Activated B cell treated with CpG ODN at 0.5 μM for 24 hours (primary cell): ENCODE results near the gene CMIP. TPM values are rescaled to one million over a fixed set of nuclear protein-coding genes. Genes with fewer than 3 reads are reported as not detected.

ENCODE experiments used
- ATAC-seq: fragments of 200-7000 bp; cut with Tn5 transposase; one replicate; pipeline ENCODE4 v1.10.0; 2021; ENCODE audit warnings: low read depth, mild to moderate bottlenecking, moderate library complexity
- CTCF ChIA-PET: fragments of 350-600 bp; sonication (Branson Sonifier 250); formaldehyde crosslinking; loops from one replicate; lab custom pipeline; 2021; ENCODE audit warnings: antibody characterized with exemption; lab: Charles Lee
- POLR2A ChIA-PET: fragments of 350-600 bp; sonication (Branson Sonifier 250); formaldehyde crosslinking; loops from one replicate; lab custom pipeline; 2021; ENCODE audit warnings: antibody characterized with exemption; lab: Charles Lee
- DNase-seq: peaks from one replicate; pipeline ENCODE4 v3.0.0; 2022
- H3K27ac Mint-ChIP-seq: one replicate; pipeline ENCODE4 v1.8.0; 2020; ENCODE audit warnings: mixed read lengths
- H3K27me3 Mint-ChIP-seq: one replicate; pipeline ENCODE4 v1.8.0; 2021; ENCODE audit warnings: mixed read lengths
- H3K36me3 Mint-ChIP-seq: one replicate; pipeline ENCODE4 v1.8.0; 2021; ENCODE audit warnings: low read depth, mixed read lengths
- H3K4me1 Mint-ChIP-seq: one replicate; pipeline ENCODE4 v1.8.0; 2021; ENCODE audit warnings: mixed read lengths
- H3K4me3 Mint-ChIP-seq: one replicate; pipeline ENCODE4 v1.8.0; 2020; ENCODE audit warnings: mild to moderate bottlenecking, mixed read lengths
- H3K9me3 Mint-ChIP-seq: one replicate; pipeline ENCODE4 v1.8.0; 2020; ENCODE audit warnings: mixed read lengths
- CTCF ChIP-seq: fragments of 200-600 bp; IDR thresholded peaks from one replicate; pipeline ENCODE4 v1.8.0; 2022; ENCODE audit warnings: antibody characterized with exemption, mild to moderate bottlenecking
- intact Hi-C: fragments of 100-400 bp; cut with micrococcal nuclease; formaldehyde crosslinking; loops from one replicate; pipeline ENCODE4 v1.15.1; 2024
- total RNA-seq: library from RNA; stranded (reverse); gene quantifications from 2 replicates; pipeline ENCODE4 v1.2.3, GENCODE V29; 2022

CMIP gene
- total RNA-seq, 1 donor from 2014 or later, result 76.3 TPM

- intact Hi-C loops, result no loop called here
- peaks cover 48% of the 10 kb centered on the region for H3K36me3 Mint-ChIP-seq
- POLR2A ChIA-PET, result interaction anchor here (1.0 to 12.2 kb wide), 4 partner anchors 8 to 27 kb away, joined by 4 to 134 read pairs (median 4); no protein-coding TSS in a partner anchor
- H3K9me3 Mint-ChIP-seq, result peaks cover 6% of the 10 kb centered on the region
- H3K4me3 Mint-ChIP-seq, result no peak overlapping the region
- no peak for ATAC-seq
- H3K4me1 Mint-ChIP-seq, result peaks cover 89% of the 10 kb centered on the region
- H3K27ac Mint-ChIP-seq, result no peak overlapping the region
- CTCF ChIA-PET, result interaction anchor here (1.0 to 1.8 kb wide), 3 partner anchors 25 to 32 kb away, joined by 3 to 4 read pairs (median 4); no protein-coding TSS in a partner anchor
- TF ChIP-seq CTCF, result no peak
- no peaks in the 10 kb centered on the region for H3K27me3 Mint-ChIP-seq
- DNase-seq, result no peak
Observed at GRCh38 chr16:81453091-81453728, 8.6 kb downstream of the CMIP start.

- intact Hi-C loops, result no loop called here
- Mint-ChIP-seq H3K27ac (no peak overlapping the region), H3K4me3 (no peak overlapping the region), H3K4me1 (peaks cover 86% of the 10 kb centered on the region), H3K27me3 (no peaks in the 10 kb centered on the region), H3K9me3 (peaks cover 6% of the 10 kb centered on the region), H3K36me3 (peaks cover 54% of the 10 kb centered on the region)
- no peak for TF ChIP-seq CTCF
- ATAC-seq (no peak), DNase-seq (no peak)
- POLR2A ChIA-PET, result interaction anchor here (1.5 to 12.2 kb wide), 2 partner anchors 9 to 26 kb away, joined by 4 to 134 read pairs; no protein-coding TSS in a partner anchor
- CTCF ChIA-PET, result interaction anchor here (1.8 kb wide), 1 partner anchor 27 kb away, joined by 4 read pairs; no protein-coding TSS in a partner anchor
Observed at GRCh38 chr16:81454044-81454443, 9.4 kb downstream of the CMIP start.

DNA sequence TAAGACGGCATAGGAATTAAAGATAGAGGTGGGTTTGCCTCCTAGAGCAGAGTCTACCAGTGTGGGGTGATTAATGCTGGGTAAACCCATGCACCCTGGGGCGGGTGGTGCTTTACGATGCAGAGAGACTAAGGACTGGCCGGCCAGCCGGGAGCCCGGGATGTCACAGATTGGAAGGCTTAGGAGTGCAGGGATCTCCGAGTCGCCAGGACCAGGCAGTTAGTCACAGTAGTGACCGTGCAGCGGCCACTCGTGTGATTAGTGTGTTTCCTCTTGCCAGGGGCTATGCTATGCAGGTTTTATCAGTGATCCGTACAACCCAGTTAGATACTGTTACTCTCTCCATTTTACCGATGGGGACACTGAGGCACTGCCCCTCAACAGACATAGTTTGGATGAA, 10.4 kb downstream of the CMIP start:
- Mint-ChIP-seq H3K36me3 (peaks cover 52% of the 10 kb centered on the region), H3K27ac (no peak overlapping the region), H3K4me1 (peaks cover 77% of the 10 kb centered on the region), H3K27me3 (no peaks in the 10 kb centered on the region), H3K9me3 (peaks cover 6% of the 10 kb centered on the region), H3K4me3 (no peak overlapping the region)
- POLR2A ChIA-PET, result interaction anchor here (1.5 kb wide), 1 partner anchor 10 kb away, joined by 4 read pairs; no protein-coding TSS in a partner anchor
- ATAC-seq, result no peak
- DNase-seq, result no peak
- CTCF ChIA-PET, result no interaction called here
- intact Hi-C loops, result no loop called here
- TF ChIP-seq CTCF, result no peak

- Mint-ChIP-seq H3K4me1 (peaks cover 73% of the 10 kb centered on the region), H3K27ac (peak overlapping the region; percentile 64), H3K27me3 (no peaks in the 10 kb centered on the region), H3K36me3 (peaks cover 51% of the 10 kb centered on the region), H3K4me3 (no peak overlapping the region), H3K9me3 (peaks cover 3% of the 10 kb centered on the region)
- DNase-seq (no peak), ATAC-seq (no peak)
- ChIA-PET CTCF (no interaction called here), POLR2A (interaction anchor here (0.6 to 1.4 kb wide), 2 partner anchors 23 to 284 kb away, joined by 4 to 8 read pairs; no protein-coding TSS in a partner anchor)
- no peak for TF ChIP-seq CTCF
- intact Hi-C loops, result no loop called here
Observed at GRCh38 chr16:81455720-81456494, 11.3 kb downstream of the CMIP start.
